HG03439 (cell line): Measurements from ENCODE around the gene ATP6AP1.
A peak's percentile ranks its signal among the peaks of the same experiment; 100 is the strongest.

ENCODE experiments used
- ATAC-seq: cut with Tn5 transposase; IDR thresholded peaks from one replicate; pipeline ENCODE4 v1.9.1; 2021; ENCODE audit warnings: mild to moderate bottlenecking, moderate library complexity; ENCODE audit not compliant: unreplicated experiment

Gene ATP6AP1

DNA sequence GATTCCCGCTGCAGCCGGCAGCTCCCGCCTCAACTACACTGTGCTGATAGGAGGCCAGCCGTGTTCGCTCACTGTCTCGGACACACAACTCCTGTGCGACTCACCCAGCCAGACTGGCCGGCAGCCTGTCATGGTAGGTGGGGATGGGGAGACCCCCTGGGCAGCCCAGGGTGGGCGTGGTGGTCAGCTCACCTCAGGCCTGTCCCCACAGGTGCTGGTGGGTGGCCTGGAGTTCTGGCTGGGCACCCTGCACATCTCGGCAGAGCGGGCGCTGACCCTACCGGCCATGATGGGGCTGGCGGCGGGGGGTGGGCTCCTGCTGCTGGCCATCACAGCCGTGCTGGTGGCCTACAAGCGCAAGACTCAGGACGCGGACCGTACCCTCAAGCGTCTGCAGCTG, 39.1 kb downstream of the ATP6AP1 start:
- no peak for ATAC-seq

GRCh38 chrX:154468217-154468616, 39.7 kb downstream of the ATP6AP1 start:
- no peak for ATAC-seq

DNA sequence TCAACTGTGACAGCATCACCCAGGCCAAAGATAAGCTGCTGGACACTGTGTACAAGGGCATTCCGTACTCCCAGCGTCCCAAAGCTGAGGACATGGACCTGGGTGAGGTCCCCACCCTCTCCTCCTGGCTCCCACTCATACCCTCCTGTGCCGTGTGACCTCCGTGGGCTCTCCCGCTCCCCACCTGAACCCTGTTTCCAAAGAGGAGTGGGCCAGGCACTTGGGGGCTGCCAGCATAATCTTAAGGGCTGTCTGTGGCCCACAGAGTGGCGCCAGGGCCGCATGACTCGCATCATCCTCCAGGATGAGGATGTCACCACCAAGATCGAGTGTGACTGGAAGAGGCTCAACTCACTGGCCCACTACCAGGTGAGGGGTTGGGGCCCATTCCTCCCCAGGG, 40.6 kb downstream of the ATP6AP1 start:
- ATAC-seq: no peak

GRCh38 chrX:154469880-154470279, 41.4 kb downstream of the ATP6AP1 start:
- ATAC-seq: no peak

- no peak for ATAC-seq
Measured at GRCh38 chrX:154470434-154470833, 42.0 kb downstream of the ATP6AP1 start.

- ATAC-seq: no peak
Measured at GRCh38 chrX:154470914-154471568, 42.6 kb downstream of the ATP6AP1 start.

GRCh38 chrX:154471839-154472684, 43.6 kb downstream of the ATP6AP1 start:
- no peak for ATAC-seq

GRCh38 chrX:154472685-154473632, 44.5 kb downstream of the ATP6AP1 start:
- no peak for ATAC-seq

- no peak for ATAC-seq
Measured at GRCh38 chrX:154473683-154474082, 45.2 kb downstream of the ATP6AP1 start.

GRCh38 chrX:154476821-154477220, 48.3 kb downstream of the ATP6AP1 start:
- ATAC-seq: no peak

DNA sequence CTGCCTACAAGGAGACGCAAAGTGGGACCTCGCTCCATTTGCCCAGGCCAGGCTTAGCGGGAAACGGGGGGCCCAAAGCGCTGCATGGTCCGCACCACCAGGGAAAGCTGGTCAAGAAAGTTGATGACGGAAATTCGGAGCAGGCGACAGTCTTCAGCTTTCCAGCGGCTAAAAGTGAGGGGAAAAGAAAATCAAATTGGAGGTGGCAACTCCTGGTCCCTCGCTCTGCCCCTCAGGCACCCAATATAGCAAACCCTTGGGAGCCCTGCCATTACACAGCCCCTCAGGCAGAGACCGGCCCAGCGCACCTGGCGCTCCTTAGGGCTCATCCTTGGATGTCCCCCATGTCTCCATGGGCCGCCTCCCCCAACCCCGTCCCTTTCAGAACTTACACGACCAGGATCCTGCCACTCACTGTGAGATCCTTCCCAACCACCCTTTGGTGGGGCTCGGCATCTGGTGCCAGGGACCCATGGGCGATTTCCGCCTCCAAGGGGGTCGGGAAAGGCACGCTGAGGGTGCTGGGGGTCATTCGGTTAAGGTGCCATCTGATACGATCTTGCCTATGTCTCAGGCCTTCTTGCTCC, 49.5 kb downstream of the ATP6AP1 start:
- ATAC-seq: no peak

DNA sequence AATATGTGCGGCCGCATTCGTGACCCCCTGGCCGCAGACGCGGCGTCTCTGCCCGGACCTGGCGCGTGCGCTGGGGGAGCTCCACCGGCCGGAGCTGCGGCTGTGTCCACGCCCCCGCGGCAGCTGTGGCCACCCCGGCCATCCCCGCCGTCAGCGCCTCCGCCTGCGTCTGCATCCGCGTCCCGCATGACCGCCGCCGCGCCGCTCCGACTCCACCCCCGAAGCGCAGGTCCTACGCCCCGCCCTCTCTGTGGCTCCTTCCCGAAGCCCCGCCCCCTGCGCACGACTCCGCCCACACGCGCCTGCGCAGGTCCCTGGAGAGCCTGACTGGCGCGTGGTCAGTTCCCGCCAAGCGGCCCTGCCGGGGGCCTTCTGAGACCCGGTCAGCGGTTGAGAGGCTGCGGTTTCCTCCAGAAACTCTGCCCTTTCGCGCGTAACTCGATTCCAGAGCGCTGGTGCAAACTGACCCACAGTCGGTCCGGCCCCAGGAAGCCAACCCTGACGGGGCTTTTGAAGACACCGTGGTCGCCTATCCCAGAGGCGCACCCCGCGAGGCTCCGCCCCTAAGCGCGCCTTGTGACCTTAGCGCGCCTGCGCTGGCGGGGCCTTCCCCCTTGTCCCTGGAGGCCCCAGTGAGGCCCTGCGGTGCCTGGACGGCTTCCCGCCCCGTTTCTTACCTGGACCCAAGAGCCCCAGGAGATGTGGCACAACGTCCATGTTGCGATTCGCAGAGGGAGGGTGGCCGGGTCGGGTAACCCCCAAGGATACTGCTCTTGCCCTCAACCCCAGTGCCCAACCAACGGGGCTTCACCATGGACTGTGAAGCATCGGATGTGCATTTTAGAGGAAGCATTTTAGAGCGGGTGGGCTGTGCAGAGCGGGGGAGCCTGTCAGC, 50.5 kb downstream of the ATP6AP1 start, which contains the start of gene LAGE3:
TSS of gene LAGE3 (minus strand) at position 554 of the 895 bp plus-strand sequence. CDS start at position 188, 366 bp downstream.
- ATAC-seq: peak; percentile 85

- ATAC-seq: no peak
Measured at GRCh38 chrX:154481195-154481594, 52.7 kb downstream of the ATP6AP1 start.

DNA sequence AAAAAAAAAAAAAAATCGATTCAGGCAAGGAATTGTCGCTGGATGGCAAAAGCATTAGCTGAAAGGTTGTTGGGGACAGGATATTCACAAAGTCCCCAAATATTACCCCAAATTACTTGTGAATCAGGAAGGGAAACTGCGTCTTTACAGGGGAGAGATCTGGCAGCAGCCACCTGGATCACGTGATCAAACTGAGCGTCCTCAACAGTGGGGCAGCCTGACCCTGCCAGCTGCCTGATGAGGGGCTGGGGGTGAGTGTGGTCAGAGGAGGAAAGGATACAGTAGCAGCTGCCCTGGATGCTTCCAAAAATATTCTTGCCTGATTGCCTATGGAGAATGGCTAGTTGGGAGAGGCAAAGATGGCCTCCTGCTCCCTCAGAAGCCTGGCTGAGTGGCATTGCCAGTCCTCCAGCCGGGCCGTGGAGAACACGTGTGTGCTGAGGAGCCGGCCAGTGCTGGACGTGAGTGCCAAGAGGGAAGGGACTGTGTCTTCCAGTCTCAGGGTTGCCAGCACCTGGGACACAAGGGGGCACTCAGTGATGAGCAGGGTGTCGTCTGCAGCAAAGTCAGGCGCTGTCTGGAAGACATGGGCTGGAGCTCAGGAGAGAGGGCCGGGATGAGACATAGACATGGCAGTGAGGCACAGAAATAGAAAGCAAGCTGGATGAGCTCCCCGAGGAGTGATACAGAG, 53.6 kb downstream of the ATP6AP1 start:
- no peak for ATAC-seq

- no peak for ATAC-seq
Measured at GRCh38 chrX:154482786-154483185, 54.3 kb downstream of the ATP6AP1 start.

DNA sequence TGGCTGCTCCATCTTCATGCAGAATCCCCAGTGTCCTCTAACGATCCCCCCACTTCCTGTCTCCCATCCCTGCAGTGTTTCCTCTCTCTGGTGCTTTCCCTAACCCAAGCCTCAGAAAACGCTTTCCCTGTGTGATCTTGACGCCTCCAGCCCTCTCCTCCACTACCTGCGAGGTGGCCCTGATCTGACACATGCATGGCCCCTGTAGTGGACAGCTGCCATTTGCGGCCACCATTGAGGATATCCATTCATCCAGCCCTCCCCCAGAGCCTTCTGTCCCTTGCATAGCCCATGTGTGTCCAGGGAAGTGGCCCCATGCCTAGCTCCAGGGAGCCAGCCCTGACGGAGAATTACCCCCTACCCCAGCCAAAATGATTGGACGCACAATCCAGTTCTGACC, 54.8 kb downstream of the ATP6AP1 start:
- ATAC-seq: no peak

- ATAC-seq: no peak
Measured at GRCh38 chrX:154484255-154485149, 56.0 kb downstream of the ATP6AP1 start.
